Activated gamma-delta T cell treated with Interleukin-2 at 50 U/mL for 16 hours (primary cell): ENCODE measurements around the gene RSAD1.
"Not testable (repeated sequence)": the region's sequence is repeated elsewhere in the genome, so short reads cannot be mapped to it uniquely, and the experiment has no call there.

Source experiments
- DNase-seq: peaks from one replicate; pipeline ENCODE4 v3.0.0-alpha.2; 2020

Gene RSAD1

GRCh38 chr17:50458701-50459676, 19.7 kb upstream of the RSAD1 start:
- DNase-seq, result no peak

DNA sequence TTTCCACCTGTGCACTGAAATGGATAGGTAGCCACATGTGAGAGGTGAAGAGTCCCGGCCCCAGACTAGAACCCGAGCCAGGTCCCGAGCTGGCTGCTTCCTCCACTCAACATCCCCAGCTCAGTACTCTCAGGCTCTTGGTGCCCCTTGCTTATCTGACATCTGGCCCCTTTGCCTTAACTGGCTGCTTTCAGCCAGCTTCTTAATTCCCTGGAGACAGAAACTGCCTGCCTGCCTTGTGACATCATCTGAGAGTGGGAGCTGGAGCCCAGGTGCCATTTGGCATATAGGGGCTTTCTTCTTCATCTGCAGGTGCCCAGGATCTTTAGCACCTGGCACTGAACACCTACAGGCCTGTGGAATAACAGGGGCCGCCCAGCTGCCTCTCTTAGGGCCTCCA, 18.9 kb upstream of the RSAD1 start:
- DNase-seq, result no peak

DNA sequence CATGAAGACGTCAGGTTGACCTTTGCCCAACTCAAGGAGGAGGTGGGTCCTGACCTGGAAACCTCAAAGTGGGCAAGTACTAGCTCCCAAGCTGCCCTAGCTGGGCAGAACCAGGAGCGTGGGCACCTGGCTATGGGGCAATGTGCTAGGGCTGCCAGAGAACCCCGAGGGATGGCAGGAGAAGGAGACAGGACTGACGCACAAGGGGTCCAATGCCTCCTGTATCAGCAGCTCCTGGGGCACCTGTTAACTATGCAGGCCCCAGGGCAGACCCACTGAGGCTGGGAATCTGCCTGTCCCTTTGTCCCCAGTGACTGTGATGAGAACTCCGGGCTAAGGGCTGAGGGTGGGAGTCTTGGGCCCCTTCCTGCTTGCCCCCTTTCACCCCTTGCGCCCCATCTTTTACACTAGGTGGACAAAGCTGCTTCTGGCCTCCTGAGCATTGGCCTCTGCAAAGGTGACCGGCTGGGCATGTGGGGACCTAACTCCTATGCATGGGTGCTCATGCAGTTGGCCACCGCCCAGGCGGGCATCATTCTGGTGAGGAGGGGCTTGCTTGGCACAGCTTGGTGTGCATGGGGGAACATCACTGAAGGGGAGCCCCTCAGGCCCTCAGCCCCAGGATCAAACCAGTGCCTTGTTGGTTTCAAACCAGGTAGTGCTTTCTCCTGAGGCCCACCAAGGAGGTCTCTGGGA, 17.7 kb upstream of the RSAD1 start:
- DNase-seq, result no peak

- DNase-seq, result no peak
Observed at GRCh38 chr17:50461550-50462132, 17.0 kb upstream of the RSAD1 start.

GRCh38 chr17:50462446-50462845, 16.2 kb upstream of the RSAD1 start:
- DNase-seq, result no peak

DNA sequence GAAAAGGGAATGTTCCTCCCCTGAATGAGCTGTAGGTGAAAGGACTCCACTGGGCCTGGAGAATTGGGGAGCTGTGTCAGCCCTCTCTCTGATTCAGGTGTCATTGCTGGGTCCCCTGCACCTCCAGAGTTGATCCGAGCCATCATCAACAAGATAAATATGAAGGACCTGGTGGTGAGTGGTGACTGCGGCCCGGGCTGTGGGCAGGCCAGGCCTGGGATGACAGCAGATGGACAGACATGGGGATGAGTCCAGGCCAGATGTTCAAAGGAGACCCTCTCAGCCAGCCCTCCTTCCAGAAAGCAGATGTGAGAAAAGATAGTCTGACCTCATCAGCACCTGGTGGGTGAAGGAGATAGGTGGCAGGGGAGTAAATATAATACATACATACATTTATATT, 14.5 kb upstream of the RSAD1 start:
- DNase-seq, result no peak

- no peak for DNase-seq
Observed at GRCh38 chr17:50464736-50465135, 13.9 kb upstream of the RSAD1 start.

DNA sequence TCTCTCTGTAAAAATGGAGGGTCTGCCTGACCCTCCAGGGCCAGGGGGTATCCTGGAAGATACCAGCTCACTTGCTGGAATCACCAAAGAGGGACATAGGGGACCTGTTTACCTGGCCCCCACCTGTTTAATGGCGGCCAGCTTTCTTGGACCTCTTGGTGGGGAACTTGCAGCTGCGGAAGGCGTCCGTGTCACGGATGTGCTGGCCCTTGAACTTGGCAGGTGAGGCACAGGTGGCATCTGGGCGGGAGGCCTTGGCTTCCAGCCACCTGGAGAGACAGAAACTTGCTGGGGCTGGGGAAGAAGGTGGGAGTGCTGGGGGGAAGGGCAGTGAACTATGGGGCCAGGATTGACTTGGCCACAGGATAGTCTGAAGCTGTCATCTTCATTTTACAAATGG, 13.5 kb upstream of the RSAD1 start:
- DNase-seq, result no peak

DNA sequence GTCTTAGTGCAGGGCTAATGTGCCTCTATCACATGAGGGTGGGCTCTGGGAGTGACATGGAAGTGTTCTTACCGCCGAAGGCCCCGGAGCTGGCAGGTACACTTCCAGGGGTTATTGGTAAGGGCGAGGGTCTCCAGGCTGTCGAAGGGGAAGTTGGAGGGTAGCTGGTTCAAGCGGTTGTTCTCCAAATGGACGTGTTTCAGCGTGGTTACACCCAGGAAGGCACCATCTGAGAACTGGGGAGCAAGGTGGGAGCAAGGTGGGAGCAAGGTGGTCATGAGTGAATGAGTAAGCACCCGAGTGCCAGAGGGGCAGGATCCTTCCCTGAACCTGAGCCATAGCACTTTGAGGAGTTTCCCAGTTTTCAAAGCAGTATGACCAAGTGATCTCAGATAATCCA, 13.0 kb upstream of the RSAD1 start:
- no peak for DNase-seq

DNA sequence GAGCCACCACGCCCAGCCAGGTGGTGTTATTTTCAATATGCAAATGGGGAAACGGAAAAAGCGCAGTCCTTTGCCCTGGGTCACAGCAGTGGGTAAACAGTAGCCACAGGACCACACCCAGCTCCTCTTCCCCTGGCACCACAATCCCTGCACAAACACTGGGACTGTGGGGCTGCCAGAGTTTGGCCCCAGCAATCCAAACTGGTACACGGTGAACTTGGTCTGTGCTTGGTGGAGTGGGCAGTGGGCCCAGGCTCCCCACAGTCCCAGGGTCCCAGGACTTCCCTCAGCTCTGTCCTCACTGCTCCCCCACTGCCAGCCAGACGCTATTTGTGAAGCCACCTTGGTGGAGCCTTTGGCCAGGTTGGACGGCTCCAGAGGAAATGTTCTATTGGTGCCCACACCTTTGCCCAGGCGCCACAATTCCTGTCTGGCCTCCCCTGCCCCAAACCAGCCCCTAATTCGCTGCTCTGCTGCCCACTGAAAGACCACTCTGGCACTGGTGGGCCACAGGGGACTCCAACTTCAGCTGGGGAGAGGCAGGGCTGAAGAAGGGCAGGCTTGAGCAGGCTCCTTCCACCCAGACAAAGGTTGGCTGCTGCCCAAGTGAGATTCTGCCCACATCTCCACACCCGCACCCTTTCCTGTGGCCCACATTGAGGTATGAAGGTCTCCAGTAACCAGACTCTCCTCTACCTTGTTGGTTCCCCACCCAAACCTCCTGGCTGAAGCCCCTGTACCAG, 12.1 kb upstream of the RSAD1 start:
- DNase-seq, result no peak

DNA sequence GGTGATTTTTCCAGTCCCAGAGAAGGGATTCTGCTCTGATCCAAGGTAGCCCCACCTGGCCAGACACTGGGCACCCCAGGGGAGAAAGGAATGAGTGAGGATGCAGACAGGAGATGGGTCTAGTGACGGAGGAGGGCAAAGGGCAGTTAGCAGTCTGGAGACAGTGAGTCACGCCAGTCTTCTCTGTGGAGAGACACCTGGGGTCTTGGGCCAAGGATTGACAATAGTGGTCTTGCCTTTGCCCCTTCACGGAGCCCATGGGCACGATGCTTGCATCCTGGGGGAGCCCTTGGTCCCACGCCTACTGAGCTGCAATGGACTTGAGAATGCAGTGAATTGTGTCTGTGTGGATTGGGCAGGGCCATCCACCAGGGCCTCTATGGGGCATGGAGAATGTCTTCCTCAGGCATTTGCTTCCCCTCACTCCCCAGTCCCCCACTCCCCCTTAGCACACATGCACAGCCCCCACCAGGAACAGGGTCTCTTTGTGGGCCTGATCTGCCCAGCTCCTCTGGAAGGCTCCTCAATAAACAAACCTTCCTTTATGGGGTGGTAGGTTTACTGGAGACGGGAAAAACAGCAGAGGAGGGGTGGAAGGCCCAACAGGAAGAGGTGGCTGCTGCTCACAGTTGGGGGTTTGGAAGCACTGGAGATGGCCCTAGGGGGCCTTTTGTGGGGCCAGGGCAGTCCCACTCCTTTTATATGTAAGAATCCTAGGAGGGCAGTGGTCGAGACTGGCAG, 11.4 kb upstream of the RSAD1 start:
- DNase-seq, result no peak

GRCh38 chr17:50467855-50468303, 10.8 kb upstream of the RSAD1 start:
- DNase-seq, result no peak

GRCh38 chr17:50468304-50469207, 10.1 kb upstream of the RSAD1 start, which contains the start of gene CHAD:
CHAD (minus strand) TSS chr17:50468880; CDS start chr17:50468813, 67 bp downstream.
- no peak for DNase-seq

- no peak for DNase-seq
Observed at GRCh38 chr17:50469208-50469605, 9.5 kb upstream of the RSAD1 start.

DNA sequence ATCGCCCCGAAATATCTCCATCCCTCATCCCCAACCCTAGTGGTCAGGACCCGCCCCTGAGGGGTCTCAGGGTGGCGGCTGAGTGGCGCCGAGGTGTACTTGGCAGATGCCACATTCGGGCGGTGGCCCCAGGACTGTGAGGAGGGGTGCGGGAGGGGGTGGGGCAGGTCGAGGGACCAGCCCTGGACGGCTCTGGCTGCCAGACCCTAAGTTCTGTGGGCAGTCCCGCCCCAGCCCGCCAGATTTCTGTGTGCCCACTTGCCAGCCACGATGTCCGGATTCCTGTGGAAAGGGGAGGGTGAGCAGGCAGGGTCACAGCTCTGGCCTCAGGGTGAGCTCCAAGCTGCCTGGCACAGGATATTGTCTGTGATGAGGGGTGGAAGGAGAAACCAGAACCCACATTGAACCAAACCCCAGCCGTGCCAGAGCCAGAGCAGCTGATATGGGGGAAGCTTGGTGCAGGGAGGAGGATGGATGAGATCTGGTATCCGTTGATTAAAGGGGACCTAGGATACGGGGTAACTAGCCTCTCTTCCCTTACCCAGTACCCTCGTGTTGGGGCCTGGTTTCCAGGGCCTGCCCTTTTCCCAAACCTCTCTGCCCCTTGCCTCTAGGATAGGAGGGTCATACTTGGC, 8.9 kb upstream of the RSAD1 start:
- no peak for DNase-seq

DNA sequence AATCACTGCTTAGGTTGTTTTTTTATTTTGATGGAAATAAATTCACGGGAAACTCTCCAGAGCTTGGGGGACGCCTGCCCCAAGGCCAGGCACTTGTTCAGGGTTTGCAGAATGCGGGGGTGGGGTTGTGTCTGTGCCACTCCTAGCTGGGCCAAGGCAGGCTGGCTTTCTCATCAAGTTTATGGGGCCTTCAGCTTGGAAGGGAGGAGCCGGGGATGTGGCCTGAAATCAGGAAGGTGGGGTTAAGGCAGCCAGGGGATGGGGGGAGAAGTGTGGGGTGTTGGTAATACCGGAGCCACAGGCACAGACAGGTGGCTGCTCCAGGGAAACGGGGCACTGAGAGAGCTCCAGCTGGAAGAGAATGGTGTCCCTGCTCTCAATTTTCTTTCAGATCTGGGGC, 8.2 kb upstream of the RSAD1 start:
- no peak for DNase-seq

DNA sequence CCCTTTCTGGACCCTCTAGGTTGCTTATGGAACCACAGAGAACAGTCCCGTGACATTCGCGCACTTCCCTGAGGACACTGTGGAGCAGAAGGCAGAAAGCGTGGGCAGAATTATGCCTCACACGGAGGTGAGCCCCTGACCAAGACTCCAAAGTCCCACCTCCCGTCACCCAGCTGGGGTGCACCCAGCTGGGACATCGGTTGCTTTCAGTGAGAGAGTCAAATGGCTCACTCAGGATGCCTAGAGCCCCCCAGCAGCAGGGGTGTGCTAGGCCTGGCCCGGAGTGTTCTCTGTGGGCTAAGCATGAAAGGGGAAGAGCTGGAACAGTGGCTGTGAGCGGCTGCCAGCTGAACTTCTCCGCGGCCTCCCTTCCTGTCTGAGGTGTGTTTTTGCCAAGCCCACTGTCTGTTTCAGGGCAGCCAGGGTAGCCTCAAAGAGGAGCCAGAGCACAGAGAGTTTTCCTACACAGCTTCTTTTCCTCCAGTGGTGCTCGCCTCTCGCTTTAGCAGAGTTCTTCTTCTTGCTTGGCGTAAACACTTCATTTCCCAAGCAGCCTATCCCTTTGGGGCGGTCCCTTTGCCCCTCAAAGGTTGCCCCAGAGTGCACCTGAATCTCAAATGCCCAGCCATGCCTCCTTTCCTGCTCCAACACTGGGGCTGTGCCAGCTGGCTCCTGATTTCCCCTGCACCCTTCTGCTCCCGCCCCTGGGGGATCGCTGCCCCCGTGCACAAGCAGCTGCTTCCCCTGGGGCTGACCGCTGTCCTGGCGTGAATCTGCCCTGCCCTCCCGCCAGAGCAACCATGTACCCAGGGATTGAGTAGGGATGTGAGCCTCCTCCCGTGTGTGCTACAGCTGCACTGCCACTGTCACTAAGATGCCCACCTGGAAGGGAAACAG, 7.4 kb upstream of the RSAD1 start:
- DNase-seq, result no peak

- no peak for DNase-seq
Observed at GRCh38 chr17:50472286-50472685, 6.4 kb upstream of the RSAD1 start.

DNA sequence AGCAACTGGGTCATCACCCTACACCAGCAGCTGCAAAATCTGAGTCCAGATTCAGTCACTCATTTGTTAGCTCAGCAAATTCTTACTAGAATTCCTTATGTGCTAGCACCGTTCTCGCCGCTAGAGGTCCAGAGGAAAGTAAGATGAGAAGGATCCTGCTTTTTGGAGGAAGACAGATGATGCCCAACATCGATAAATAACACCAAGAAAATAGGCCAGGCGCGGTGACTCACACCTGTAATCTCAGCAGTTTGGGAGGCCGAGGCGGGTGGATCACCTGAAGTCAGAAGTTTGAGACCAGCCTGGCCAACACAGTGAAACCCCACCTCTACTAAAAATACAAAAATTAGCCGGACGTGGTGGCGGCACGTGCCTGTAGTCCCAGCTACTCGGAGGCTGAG, 5.9 kb upstream of the RSAD1 start:
- not testable (repeated sequence) for DNase-seq
